SU-DHL-6 (cell line): ENCODE measurements around the gene GNG5.

Experiments
- EZH2phosphoT487 ChIP-seq: fragments of 200-600 bp; sonication (generic), shearing (Covaris generic); conservative IDR thresholded peaks from 2 replicates; pipeline ENCODE4 v1.6.1; 2018; ENCODE audit warnings: mild to moderate bottlenecking, antibody characterized with exemption, low read length, moderate library complexity, mixed read lengths
- TF ChIP-seq, protein P1 (sequence below): fragments of 200-600 bp; sonication (generic); IDR thresholded peaks from one replicate; pipeline ENCODE4 v1.5.1; 2017; ENCODE audit warnings: antibody characterized with exemption, mild to moderate bottlenecking, low read length, moderate library complexity; ENCODE audit not compliant: insufficient read depth, poor library complexity, severe bottlenecking

DNA sequence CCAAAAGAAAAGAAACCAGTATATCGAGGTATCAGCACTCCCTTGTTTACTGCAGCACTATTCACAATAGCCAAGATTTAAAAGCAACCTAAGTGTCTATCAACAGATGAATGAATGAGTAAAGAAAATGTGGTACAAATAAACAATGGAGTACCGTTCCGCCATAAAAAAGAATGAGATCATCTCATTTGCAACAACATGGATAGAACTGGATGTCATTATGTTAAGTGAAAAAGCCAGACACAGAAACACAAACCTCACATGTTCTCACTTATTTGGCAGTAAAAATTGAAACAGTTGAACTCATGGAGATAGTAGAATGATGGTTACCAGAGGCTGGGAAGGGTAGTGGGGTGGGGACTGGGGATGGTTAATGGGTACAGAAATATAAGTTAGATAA lies 4.3 kb upstream of the GNG5 start:
- TF ChIP-seq, protein P1, sequence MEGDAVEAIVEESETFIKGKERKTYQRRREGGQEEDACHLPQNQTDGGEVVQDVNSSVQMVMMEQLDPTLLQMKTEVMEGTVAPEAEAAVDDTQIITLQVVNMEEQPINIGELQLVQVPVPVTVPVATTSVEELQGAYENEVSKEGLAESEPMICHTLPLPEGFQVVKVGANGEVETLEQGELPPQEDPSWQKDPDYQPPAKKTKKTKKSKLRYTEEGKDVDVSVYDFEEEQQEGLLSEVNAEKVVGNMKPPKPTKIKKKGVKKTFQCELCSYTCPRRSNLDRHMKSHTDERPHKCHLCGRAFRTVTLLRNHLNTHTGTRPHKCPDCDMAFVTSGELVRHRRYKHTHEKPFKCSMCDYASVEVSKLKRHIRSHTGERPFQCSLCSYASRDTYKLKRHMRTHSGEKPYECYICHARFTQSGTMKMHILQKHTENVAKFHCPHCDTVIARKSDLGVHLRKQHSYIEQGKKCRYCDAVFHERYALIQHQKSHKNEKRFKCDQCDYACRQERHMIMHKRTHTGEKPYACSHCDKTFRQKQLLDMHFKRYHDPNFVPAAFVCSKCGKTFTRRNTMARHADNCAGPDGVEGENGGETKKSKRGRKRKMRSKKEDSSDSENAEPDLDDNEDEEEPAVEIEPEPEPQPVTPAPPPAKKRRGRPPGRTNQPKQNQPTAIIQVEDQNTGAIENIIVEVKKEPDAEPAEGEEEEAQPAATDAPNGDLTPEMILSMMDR = no peak
- no peak for TF ChIP-seq EZH2phosphoT487
